Measurements from ENCODE around the gene TPCN2.

- TF ChIP-seq, protein P1, sequence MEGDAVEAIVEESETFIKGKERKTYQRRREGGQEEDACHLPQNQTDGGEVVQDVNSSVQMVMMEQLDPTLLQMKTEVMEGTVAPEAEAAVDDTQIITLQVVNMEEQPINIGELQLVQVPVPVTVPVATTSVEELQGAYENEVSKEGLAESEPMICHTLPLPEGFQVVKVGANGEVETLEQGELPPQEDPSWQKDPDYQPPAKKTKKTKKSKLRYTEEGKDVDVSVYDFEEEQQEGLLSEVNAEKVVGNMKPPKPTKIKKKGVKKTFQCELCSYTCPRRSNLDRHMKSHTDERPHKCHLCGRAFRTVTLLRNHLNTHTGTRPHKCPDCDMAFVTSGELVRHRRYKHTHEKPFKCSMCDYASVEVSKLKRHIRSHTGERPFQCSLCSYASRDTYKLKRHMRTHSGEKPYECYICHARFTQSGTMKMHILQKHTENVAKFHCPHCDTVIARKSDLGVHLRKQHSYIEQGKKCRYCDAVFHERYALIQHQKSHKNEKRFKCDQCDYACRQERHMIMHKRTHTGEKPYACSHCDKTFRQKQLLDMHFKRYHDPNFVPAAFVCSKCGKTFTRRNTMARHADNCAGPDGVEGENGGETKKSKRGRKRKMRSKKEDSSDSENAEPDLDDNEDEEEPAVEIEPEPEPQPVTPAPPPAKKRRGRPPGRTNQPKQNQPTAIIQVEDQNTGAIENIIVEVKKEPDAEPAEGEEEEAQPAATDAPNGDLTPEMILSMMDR (IDR thresholded peaks at IDR 0.05), result no peak
- no peak for TF ChIP-seq POLR2A (IDR thresholded peaks at IDR 0.05)
These were observed 49.5 kb upstream of the TPCN2 start for GRCh38 chr11:68999093-68999747.

Measured in heart left ventricle (tissue), 13 donors.